Measurements from ENCODE around the gene ATP6V0A4.
"Not testable (repeated sequence)": the region's sequence is repeated elsewhere in the genome, so short reads cannot be mapped to it uniquely, and the experiment has no call there.

The ATP6V0A4 gene

GRCh38 chr7:138801256-138801655 lies 3.3 kb upstream of the ATP6V0A4 start:
- DNase-seq: no peak
- Mint-ChIP-seq H3K4me1 (peaks cover 5% of the 10 kb centered on the region), H3K27ac (no peak overlapping the region), H3K4me3 (no peak overlapping the region), H3K9me3 (no peaks in the 10 kb centered on the region), H3K27me3 (ENCODE audit: low read depth, poor library complexity) (peaks cover 38% of the 10 kb centered on the region), H3K36me3 (ENCODE audit: low read depth) (no peaks in the 10 kb centered on the region)
- no peak for TF ChIP-seq CTCF (IDR thresholded peaks at IDR 0.05)

GRCh38 chr7:138799336-138800000 lies 1.5 kb upstream of the ATP6V0A4 start:
- Mint-ChIP-seq H3K4me3 (no peak overlapping the region), H3K27me3 (ENCODE audit: low read depth, poor library complexity) (peaks cover 40% of the 10 kb centered on the region), H3K9me3 (no peaks in the 10 kb centered on the region), H3K4me1 (peaks cover 5% of the 10 kb centered on the region), H3K27ac (no peak overlapping the region), H3K36me3 (ENCODE audit: low read depth) (no peaks in the 10 kb centered on the region)
- TF ChIP-seq CTCF (IDR thresholded peaks at IDR 0.05): no peak
- no peak for DNase-seq

- Mint-ChIP-seq H3K4me1 (peaks cover 5% of the 10 kb centered on the region), H3K27me3 (ENCODE audit: low read depth, poor library complexity) (peaks cover 37% of the 10 kb centered on the region), H3K4me3 (no peak overlapping the region), H3K36me3 (ENCODE audit: low read depth) (no peaks in the 10 kb centered on the region), H3K27ac (no peak overlapping the region), H3K9me3 (no peaks in the 10 kb centered on the region)
- no peak for DNase-seq
- no peak for TF ChIP-seq CTCF (IDR thresholded peaks at IDR 0.05)
Measured at GRCh38 chr7:138798836-138799235, 840 bp upstream of the ATP6V0A4 start.

GRCh38 chr7:138797046-138797445 lies 950 bp downstream of the ATP6V0A4 start:
- H3K36me3 Mint-ChIP-seq (ENCODE audit: low read depth); H3K27ac Mint-ChIP-seq; H3K9me3 Mint-ChIP-seq; H3K4me1 Mint-ChIP-seq; DNase-seq; H3K4me3 Mint-ChIP-seq: not testable (repeated sequence)
- peaks cover 40% of the 10 kb centered on the region for H3K27me3 Mint-ChIP-seq (ENCODE audit: low read depth, poor library complexity)

- no peak for TF ChIP-seq CTCF (IDR thresholded peaks at IDR 0.05)
- Mint-ChIP-seq H3K27ac (no peak overlapping the region), H3K4me3 (no peak overlapping the region), H3K36me3 (ENCODE audit: low read depth) (no peaks in the 10 kb centered on the region), H3K4me1 (peaks cover 5% of the 10 kb centered on the region), H3K27me3 (ENCODE audit: low read depth, poor library complexity) (peaks cover 43% of the 10 kb centered on the region), H3K9me3 (no peaks in the 10 kb centered on the region)
- DNase-seq: no peak
Measured at GRCh38 chr7:138796038-138796615, 1.9 kb downstream of the ATP6V0A4 start.

- Mint-ChIP-seq H3K27ac (peak overlapping the region; percentile 43), H3K9me3 (peaks cover 20% of the 10 kb centered on the region), H3K27me3 (ENCODE audit: low read depth, poor library complexity) (peaks cover 13% of the 10 kb centered on the region), H3K4me3 (no peak overlapping the region), H3K4me1 (no peaks in the 10 kb centered on the region), H3K36me3 (ENCODE audit: low read depth) (no peaks in the 10 kb centered on the region)
- no peak for TF ChIP-seq CTCF (IDR thresholded peaks at IDR 0.05)
- DNase-seq: no peak
Measured at GRCh38 chr7:138785587-138786437, 12.2 kb downstream of the ATP6V0A4 start.

All from nephron progenitor cell (in vitro differentiated cells).